Small intestine (tissue), 7 donors: ENCODE data around the gene ATM. TPM values are rescaled to one million over a fixed set of nuclear protein-coding genes. Genes with fewer than 3 reads are reported as not detected.
A peak's percentile ranks its signal among the peaks of the same experiment; 100 is the strongest.

Experiments
- DNase-seq, 2 donors: peaks; one replicate each; pipeline versions ENCODE4 v3.0.0 to v3.0.0-alpha.2; 2013
- FAIRE-seq: peaks from 2 replicates; lab custom pipeline; 2012; peaks lifted over from hg19 to GRCh38; lab: Jason Lieb, UNC
- H3K27ac ChIP-seq, 3 donors: one replicate each; pipeline ENCODE4 v1.5.1; 2013; ENCODE audit warnings: low read length in 2 of 3, mild to moderate bottlenecking in 2 of 3, control low read depth in 1 of 3, inconsistent platforms in 1 of 3, low read depth in 1 of 3, moderate library complexity in 1 of 3
- H3K27me3 ChIP-seq, 3 donors: one replicate each; pipeline ENCODE4 v1.6.1; 2013; ENCODE audit warnings: low read length in 3 of 3, inconsistent platforms in 1 of 3; ENCODE audit not compliant: control insufficient read depth in 3 of 3, insufficient read depth in 3 of 3
- H3K36me3 ChIP-seq, 3 donors: one replicate each; pipeline ENCODE4 v1.6.1; 2013; ENCODE audit warnings: low read length in 3 of 3, inconsistent platforms in 1 of 3, low read depth in 1 of 3, mild to moderate bottlenecking in 1 of 3, moderate library complexity in 1 of 3; ENCODE audit not compliant: control insufficient read depth in 3 of 3, insufficient read depth in 2 of 3
- H3K4me1 ChIP-seq, 3 donors: one replicate each; pipeline ENCODE4 v1.6.1; 2013; ENCODE audit warnings: low read length in 2 of 3, inconsistent platforms in 1 of 3, low read depth in 1 of 3, mild to moderate bottlenecking in 1 of 3, moderate library complexity in 1 of 3; ENCODE audit not compliant: control insufficient read depth in 3 of 3, insufficient read depth in 2 of 3
- H3K4me3 ChIP-seq, 3 donors: one replicate each; pipeline ENCODE4 v1.5.1; 2013; ENCODE audit warnings: low read length in 3 of 3, control low read depth in 1 of 3, inconsistent platforms in 1 of 3, low read depth in 1 of 3, mild to moderate bottlenecking in 1 of 3, moderate library complexity in 1 of 3
- H3K9me3 ChIP-seq, 2 donors: one replicate each; pipeline ENCODE4 v1.6.1; 2013; ENCODE audit warnings: low read depth in 1 of 2, low read length in 1 of 2; ENCODE audit not compliant: control insufficient read depth in 2 of 2, insufficient read depth in 1 of 2
- WGBS, 3 donors: extraction: QIAGEN DNeasy Blood & Tissue Kit; methylation state at CpG; one replicate each; pipeline ENCODE4 v1.1.7; 2013; 5-methylcytosine and 5-hydroxymethylcytosine counted together
- polyA plus RNA-seq, 4 donors: library from polyadenylated mRNA; stranded (reverse) in 3 of 4; unstranded in 1 of 4; fragments of 200-250 nt in 3 of 4; fragments of 120-200 nt in 1 of 4; gene quantifications; one replicate each; pipeline versions ENCODE4 v1.2.1 to v1.2.3, GENCODE V29; 2013
- donor health status: healthy with polysubstance abuse.
- donor health status: control.
- donor health status: control.
- donor health status: Bipolar disorder and iron deficiency.
- donor health status: healthy.

The ATM gene
- polyA plus RNA-seq, 4 donors: 5.9 to 34.5 (median 10.1) TPM

GRCh38 chr11:108237058-108237481 lies 14.2 kb downstream of the ATM start:
- DNase-seq: no peak
- no peak for FAIRE-seq
- Histone ChIP-seq H3K36me3 (peaks cover 1 to 13% (median 7%) of the 10 kb centered on the region in 3 donors), H3K9me3 (no peaks in the 10 kb centered on the region), H3K27me3 (no peaks in the 10 kb centered on the region), H3K4me1 (no peaks in the 10 kb centered on the region), H3K4me3 (no peak overlapping the region), H3K27ac (peak overlapping the region in 1 of 3 donors; percentile 22)
- WGBS, 3 donors: 76 to 93% (median 83%) methylated on average over 1 of the region's 1 CpG

- Histone ChIP-seq H3K4me1 (no peaks in the 10 kb centered on the region), H3K9me3 (no peaks in the 10 kb centered on the region), H3K36me3 (peaks cover 1 to 7% (median 4%) of the 10 kb centered on the region in 3 donors), H3K27ac (no peak overlapping the region), H3K27me3 (no peaks in the 10 kb centered on the region), H3K4me3 (no peak overlapping the region)
- DNase-seq (no peak), FAIRE-seq (no peak)
These were observed 16.2 kb downstream of the ATM start for GRCh38 chr11:108239076-108239475.

- Histone ChIP-seq H3K9me3 (no peaks in the 10 kb centered on the region), H3K4me3 (no peak overlapping the region), H3K27me3 (no peaks in the 10 kb centered on the region), H3K27ac (no peak overlapping the region), H3K36me3 (peaks cover 1 to 7% (median 3%) of the 10 kb centered on the region in 3 donors), H3K4me1 (no peaks in the 10 kb centered on the region)
- 76 to 93% (median 93%) methylated on average over 4 of the region's 4 CpGs for WGBS, 3 donors
- DNase-seq: no peak
- no peak for FAIRE-seq
These were observed 18.6 kb downstream of the ATM start for GRCh38 chr11:108241330-108242037.

- Histone ChIP-seq H3K4me1 (no peaks in the 10 kb centered on the region), H3K36me3 (peaks cover 1 to 7% (median 3%) of the 10 kb centered on the region in 3 donors), H3K27ac (no peak overlapping the region), H3K4me3 (no peak overlapping the region), H3K9me3 (no peaks in the 10 kb centered on the region), H3K27me3 (no peaks in the 10 kb centered on the region)
- DNase-seq (no peak), FAIRE-seq (no peak)
- WGBS, 3 donors: 98 to 100% (median 100%) methylated on average over 2 of the region's 2 CpGs
These were observed 19.6 kb downstream of the ATM start for GRCh38 chr11:108242422-108242821.

GRCh38 chr11:108246308-108246707 lies 23.4 kb downstream of the ATM start:
- Histone ChIP-seq H3K36me3 (peaks cover 1 to 5% (median 2%) of the 10 kb centered on the region in 3 donors), H3K4me1 (no peaks in the 10 kb centered on the region), H3K9me3 (no peaks in the 10 kb centered on the region), H3K27me3 (no peaks in the 10 kb centered on the region), H3K4me3 (no peak overlapping the region), H3K27ac (no peak overlapping the region)
- FAIRE-seq (no peak), DNase-seq (no peak)
- WGBS, 3 donors: 72 to 99% (median 87%) methylated on average over 3 of the region's 3 CpGs

- Histone ChIP-seq H3K36me3 (peaks cover 2 to 5% (median 3%) of the 10 kb centered on the region in 3 donors), H3K4me3 (no peak overlapping the region), H3K4me1 (no peaks in the 10 kb centered on the region), H3K27ac (no peak overlapping the region), H3K27me3 (no peaks in the 10 kb centered on the region), H3K9me3 (no peaks in the 10 kb centered on the region)
- FAIRE-seq: no peak
- 77 to 92% (median 88%) methylated on average over 2 of the region's 2 CpGs for WGBS, 3 donors
- no peak for DNase-seq
These were observed 24.0 kb downstream of the ATM start for GRCh38 chr11:108246885-108247284.

GRCh38 chr11:108253176-108253575 lies 30.3 kb downstream of the ATM start:
- no peak overlapping the region for H3K27ac ChIP-seq
- FAIRE-seq (no peak), DNase-seq (peak in 1 of 2 donors; percentile 13)
- H3K4me1 ChIP-seq: no peaks in the 10 kb centered on the region
- H3K4me3 ChIP-seq: no peak overlapping the region
- WGBS, 3 donors: 82 to 98% (median 91%) methylated on average over 1 of the region's 1 CpG
- no peaks in the 10 kb centered on the region for H3K27me3 ChIP-seq
- H3K36me3 ChIP-seq: peaks cover 4 to 14% (median 8%) of the 10 kb centered on the region in 3 donors
- H3K9me3 ChIP-seq: no peaks in the 10 kb centered on the region

- peaks cover 2 to 8% (median 5%) of the 10 kb centered on the region in 3 donors for H3K36me3 ChIP-seq
- no peaks in the 10 kb centered on the region for H3K27me3 ChIP-seq
- FAIRE-seq (no peak), DNase-seq (no peak)
- H3K4me1 ChIP-seq: no peaks in the 10 kb centered on the region
- H3K9me3 ChIP-seq: no peaks in the 10 kb centered on the region
- 89 to 93% (median 91%) methylated on average over 3 of the region's 3 CpGs for WGBS, 3 donors
- no peak overlapping the region for H3K27ac ChIP-seq
- no peak overlapping the region for H3K4me3 ChIP-seq
These were observed 46.7 kb downstream of the ATM start for GRCh38 chr11:108269583-108269982.
